A549 (cell line): ENCODE results near the gene SLC29A3. TPM values are rescaled to one million over a fixed set of nuclear protein-coding genes. Genes with fewer than 3 reads are reported as not detected.

Source experiments
- ATAC-seq, 2 experiments: fragments of 200-7000 bp in 1 of 2; fragments of >200 bp in 1 of 2; cut with Nextera tagmentation in 1 of 2; cut with Tn5 transposase in 1 of 2; 3 replicates each; pipeline versions ENCODE4 v1.8.0 to v1.9.1; 2018 to 2020; ENCODE audit warnings: mild to moderate bottlenecking in 1 of 2, moderate library complexity in 1 of 2
- CTCF ChIA-PET: fragments of 300-600 bp; sonication (Branson Sonifier 250); formaldehyde crosslinking; extraction: SDS; loops from one replicate; lab custom pipeline; 2021; ENCODE audit warnings: antibody characterized with exemption, inconsistent platforms; lab: Yijun Ruan, JAX
- POLR2A ChIA-PET: fragments of 350-600 bp; formaldehyde crosslinking; extraction: SDS; loops from one replicate; lab custom pipeline; 2021; ENCODE audit warnings: antibody characterized with exemption, inconsistent platforms; lab: Yijun Ruan, JAX
- DNase-seq, 2 experiments: peaks; one replicate each; pipeline versions ENCODE4 v3.0.0 to v3.0.0-alpha.2; 2011 to 2016; ENCODE audit warnings: low read depth in 1 of 2, low spot score in 1 of 2
- FAIRE-seq: peaks from 2 replicates; lab custom pipeline; 2011; peaks lifted over from hg19 to GRCh38; lab: Jason Lieb, UNC
- H3K27ac ChIP-seq, 2 experiments: fragments of >200 bp; sonication (Bioruptor Twin); formaldehyde crosslinking; 3 replicates each; pipeline ENCODE4 v1.5.1; 2016 to 2017
- H3K4me1 ChIP-seq: fragments of >200 bp; sonication (Bioruptor Twin); formaldehyde crosslinking; 3 replicates; pipeline ENCODE4 v1.6.1; 2016
- H3K4me2 ChIP-seq: fragments of >200 bp; sonication (Bioruptor Twin); formaldehyde crosslinking; 3 replicates; pipeline ENCODE4 v1.6.1; 2016
- H3K4me3 ChIP-seq: fragments of >200 bp; sonication (Bioruptor Twin); formaldehyde crosslinking; 3 replicates; pipeline ENCODE4 v1.5.1; 2016
- H3K9me3 ChIP-seq: fragments of >200 bp; sonication (Bioruptor Twin); formaldehyde crosslinking; 3 replicates; pipeline ENCODE4 v1.6.1; 2016
- ATOH8 ChIP-seq: fragments of 250-450 bp; sonication (Bioruptor Pico); IDR thresholded peaks from 2 replicates; pipeline ENCODE4 v1.5.0; 2020; ENCODE audit warnings: low read depth, mild to moderate bottlenecking, moderate library complexity
- EHMT2 ChIP-seq: fragments of 200-600 bp; sonication (generic); IDR thresholded peaks from 2 replicates; pipeline ENCODE4 v1.6.1; 2016; ENCODE audit warnings: antibody characterized with exemption, low read depth, mild to moderate bottlenecking, moderate library complexity
- FOSB ChIP-seq: fragments of 250-450 bp; sonication (Bioruptor Pico); IDR thresholded peaks from 2 replicates; pipeline ENCODE4 v1.5.0; 2020; ENCODE audit warnings: mild to moderate bottlenecking, moderate library complexity
- FOSL2 ChIP-seq, 2 experiments: fragments of 450-650 bp in 1 of 2; fragments of >200 bp in 1 of 2; sonication (Bioruptor Twin) in 1 of 2; formaldehyde crosslinking; IDR thresholded peaks; 2 replicates each; pipeline versions ENCODE4 v1.5.0 to v1.6.1; 2016 to 2020; ENCODE audit warnings: mild to moderate bottlenecking in 1 of 2, moderate library complexity in 1 of 2
- HDAC2 ChIP-seq: fragments of 200-600 bp; sonication (generic); IDR thresholded peaks from 2 replicates; pipeline ENCODE4 v1.6.1; 2016
- JUN ChIP-seq, 2 experiments: fragments of >200 bp; sonication (Bioruptor Twin); formaldehyde crosslinking; IDR thresholded peaks; 2 replicates in 1 of 2; 3 replicates in 1 of 2; pipeline ENCODE4 v1.6.1; 2016 to 2017
- KDM1A ChIP-seq: fragments of 200-600 bp; sonication (generic); IDR thresholded peaks from 2 replicates; pipeline ENCODE4 v1.6.1; 2016; ENCODE audit warnings: low read depth, mild to moderate bottlenecking
- KDM5A ChIP-seq: fragments of 200-600 bp; sonication (generic); IDR thresholded peaks from 2 replicates; pipeline ENCODE4 v1.6.1; 2016; ENCODE audit warnings: antibody characterized with exemption, mild to moderate bottlenecking
- MAZ ChIP-seq: fragments of 150-350 bp; IDR thresholded peaks from 2 replicates; pipeline ENCODE4 v1.6.1; 2014; ENCODE audit warnings: antibody characterized with exemption, low read depth, low read length, borderline replicate concordance
- NFE2L2 ChIP-seq: fragments of 150-350 bp; conservative IDR thresholded peaks from 2 replicates; pipeline ENCODE4 v1.6.1; 2014; ENCODE audit warnings: low read length
- NR3C1 ChIP-seq: fragments of >200 bp; sonication (Bioruptor Twin); formaldehyde crosslinking; IDR thresholded peaks from 3 replicates; pipeline ENCODE4 v1.6.1; 2017
- RAD21 ChIP-seq, 2 experiments: fragments of >200 bp in 1 of 2; sonication (Bioruptor Twin) in 1 of 2; formaldehyde crosslinking in 1 of 2; IDR thresholded peaks in 1 of 2; conservative IDR thresholded peaks in 1 of 2; 2 replicates in 1 of 2; 3 replicates in 1 of 2; pipeline ENCODE4 v1.6.1; 2012 to 2018; ENCODE audit warnings: inconsistent platforms in 1 of 2
- REST ChIP-seq: fragments of 200-600 bp; sonication (generic); IDR thresholded peaks from 2 replicates; pipeline ENCODE4 v1.6.1; 2016; ENCODE audit warnings: antibody characterized with exemption, mild to moderate bottlenecking, moderate library complexity
- ZNF302 ChIP-seq: fragments of 250-450 bp; sonication (Bioruptor Pico); IDR thresholded peaks from 2 replicates; pipeline ENCODE4 v1.9.0; 2021; ENCODE audit warnings: inconsistent platforms, mild to moderate bottlenecking, moderate library complexity
- WGBS: methylation state at CpG from one replicate; pipeline ENCODE4 v1.1.6; 2017; ENCODE audit errors: missing lambda C conversion rate; 5-methylcytosine and 5-hydroxymethylcytosine counted together
- polyA plus RNA-seq, 4 experiments: library from polyadenylated mRNA; depleted of rRNA in 3 of 4; stranded (reverse); fragments of >200 nt; fragmentation: RNase III in 1 of 4; extraction: RNeasy Plus Mini Kit Qiagen cat#74134 plus additional on column Dnase treatment in 1 of 4; gene quantifications; 2 replicates in 3 of 4; 3 replicates in 1 of 4; pipeline ENCODE4 v1.2.3, GENCODE V29; 2011 to 2017

Gene SLC29A3
- polyA plus RNA-seq, 2 of the 4 experiments (the other 2 are of a cell fraction) = 7.2 to 11.4 TPM

GRCh38 chr10:71363936-71364335, 44.9 kb downstream of the SLC29A3 start (continued):
- TF ChIP-seq RAD21 (conservative IDR thresholded peaks at IDR 0.05 in 1 of 2, IDR thresholded peaks at IDR 0.05 in 1 of 2) (no peak), NFE2L2 (no peak), NR3C1 (no peak)

DNA sequence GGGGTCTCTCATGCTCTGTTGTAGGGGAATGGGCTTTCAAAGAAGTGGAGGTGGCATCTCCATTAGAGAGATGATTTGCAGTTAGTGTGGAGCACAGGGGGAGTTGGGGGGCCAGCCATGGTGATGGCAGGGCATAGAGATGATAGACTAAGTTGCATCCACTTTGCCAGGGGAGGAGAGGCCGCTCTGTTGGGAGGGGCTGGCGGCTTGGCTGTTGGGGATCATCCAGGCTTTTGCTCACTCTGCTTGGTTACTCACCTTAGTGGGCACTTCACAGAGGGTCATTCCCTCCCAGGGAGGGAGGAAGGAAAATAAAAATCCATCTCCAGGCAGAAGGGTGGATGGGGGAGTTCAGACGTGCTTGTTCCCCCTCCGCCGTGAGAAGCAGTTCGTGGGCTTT, 46.3 kb downstream of the SLC29A3 start:
- peak overlapping the region; percentile 68 to 85 for H3K27ac ChIP-seq
- CTCF ChIA-PET = interaction anchor here (0.6 to 47.4 kb wide), 11 partner anchors 9 to 352 kb away, joined by 3 to 977 read pairs (median 5); partner anchors contain the start of gene SLC29A3

GRCh38 chr10:71366690-71367089, 47.6 kb downstream of the SLC29A3 start:
- no peak for TF ChIP-seq KDM5A
- no peak for TF ChIP-seq ZNF302
- CTCF ChIA-PET = interaction anchor here (0.9 to 47.4 kb wide), 6 partner anchors 10 to 241 kb away, joined by 3 to 977 read pairs (median 5); partner anchors contain the start of gene SLC29A3
- no peak overlapping the region for H3K4me2 ChIP-seq
- peak overlapping the region in 1 of 2 experiments; percentile 42; a peak in 1 of 6 replicates for H3K27ac ChIP-seq
- peaks cover 17% of the 10 kb centered on the region for H3K4me1 ChIP-seq
- FAIRE-seq (no peak), DNase-seq (no peak), ATAC-seq (no peak)
- POLR2A ChIA-PET = interaction anchor here (1.6 kb wide), 1 partner anchor 10 kb away, joined by 8 read pairs; no protein-coding TSS in a partner anchor
- no peak overlapping the region for H3K4me3 ChIP-seq
- no peaks in the 10 kb centered on the region for H3K9me3 ChIP-seq
- 87% methylated on average over 8 of the region's 8 CpGs for WGBS

More for the DNA sequence above, 46.3 kb downstream of the SLC29A3 start:
- POLR2A ChIA-PET = interaction anchor here (1.6 to 2.4 kb wide), 3 partner anchors 11 to 46 kb away, joined by 8 to 24 read pairs (median 23); partner anchors contain the start of gene SLC29A3
- no peak for TF ChIP-seq KDM1A
- TF ChIP-seq EHMT2 = no peak
- no peak for TF ChIP-seq FOSL2 (IDR thresholded peaks at IDR 0.05)
- TF ChIP-seq FOSL2 (CRISPR knock-in tag; IDR thresholded peaks at IDR 0.05) = no peak
- no peak for TF ChIP-seq MAZ
- TF ChIP-seq HDAC2 = no peak
- Histone ChIP-seq H3K4me1 (peaks cover 17% of the 10 kb centered on the region), H3K4me3 (no peak overlapping the region), H3K9me3 (no peaks in the 10 kb centered on the region), H3K4me2 (peak overlapping the region; percentile 31; the same call in 2 of the 3 replicates)
- FAIRE-seq = no peak
- 95% methylated on average over 6 of the region's 6 CpGs for WGBS
- ATAC-seq = no peak
- DNase-seq = no peak

DNA sequence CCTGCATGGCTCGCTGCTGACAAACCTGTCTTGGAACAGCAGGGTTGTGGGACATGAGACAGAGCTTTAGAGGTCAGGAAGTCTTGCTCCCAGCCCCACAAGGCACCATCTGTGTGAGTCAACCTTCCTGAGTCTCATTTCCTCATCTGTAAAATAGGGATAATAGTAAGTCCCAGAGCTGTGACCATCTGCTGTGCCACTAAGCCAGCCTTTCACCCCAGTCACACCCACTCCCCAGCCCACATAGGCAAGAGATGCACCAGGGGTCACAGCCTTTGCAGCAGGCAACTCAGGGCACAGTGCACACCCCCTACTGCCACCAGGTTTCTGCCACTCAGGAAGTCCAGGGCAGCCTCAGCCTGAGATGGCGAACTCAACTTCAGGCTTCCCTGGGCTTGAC, 48.2 kb downstream of the SLC29A3 start:
- WGBS = 100% methylated on average over 1 of the region's 2 CpGs
- DNase-seq (no peak), ATAC-seq (no peak), FAIRE-seq (no peak)
- no peak overlapping the region for H3K4me3 ChIP-seq
- no peak overlapping the region for H3K4me2 ChIP-seq
- H3K9me3 ChIP-seq = no peaks in the 10 kb centered on the region
- TF ChIP-seq FOSB (no peak), KDM5A (no peak)
- TF ChIP-seq, all 56 proteins: peak for 0
- CTCF ChIA-PET = interaction anchor here (0.6 to 47.4 kb wide), 6 partner anchors 9 to 676 kb away, joined by 3 to 977 read pairs (median 5); partner anchors contain the start of gene SLC29A3
- H3K27ac ChIP-seq = peak overlapping the region in 1 of 2 experiments; percentile 42; a peak in 2 of 6 replicates
- H3K4me1 ChIP-seq = peaks cover 17% of the 10 kb centered on the region
- POLR2A ChIA-PET = interaction anchor here (1.9 kb wide), 1 partner anchor 10 kb away, joined by 5 read pairs; no protein-coding TSS in a partner anchor

DNA sequence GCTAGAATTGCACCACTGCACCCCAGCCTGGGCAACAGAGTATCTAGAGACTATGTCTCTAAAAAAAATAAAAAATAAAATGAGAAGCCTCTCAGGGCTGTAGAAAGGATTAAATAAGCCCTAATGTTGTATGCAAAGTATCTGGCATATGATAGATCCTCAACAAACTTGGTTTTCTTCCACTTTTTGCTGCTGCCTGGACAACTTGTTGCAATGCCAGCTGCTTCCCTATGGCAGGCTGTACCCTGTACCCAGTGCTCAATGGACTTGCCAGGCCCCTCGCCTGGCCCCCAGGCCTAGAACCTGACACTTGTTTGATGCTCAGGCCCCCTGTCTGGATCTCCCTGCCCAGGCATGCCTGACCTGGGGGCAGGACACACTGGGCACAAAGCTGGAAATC, 49.1 kb downstream of the SLC29A3 start:
- Histone ChIP-seq H3K4me2 (no peak overlapping the region), H3K9me3 (no peaks in the 10 kb centered on the region), H3K4me3 (no peak overlapping the region), H3K4me1 (peaks cover 17% of the 10 kb centered on the region), H3K27ac (no peak overlapping the region)
- ChIA-PET CTCF (interaction anchor here (0.6 to 47.4 kb wide), 5 partner anchors 8 to 241 kb away, joined by 3 to 977 read pairs (median 4); partner anchors contain the start of gene SLC29A3), POLR2A (interaction anchor here (1.9 kb wide), 1 partner anchor 9 kb away, joined by 5 read pairs; no protein-coding TSS in a partner anchor)
- WGBS = 89% methylated on average over 1 of the region's 1 CpG
- no peak for FAIRE-seq
- TF ChIP-seq KDM5A (no peak), ATOH8 (no peak), REST (no peak), JUN (IDR thresholded peaks at IDR 0.05) (no peak)
- ATAC-seq = no peak
- no peak for DNase-seq
